GM18868 (cell line): Measurements from ENCODE around the gene MNAT1.
"Not testable (repeated sequence)": the region's sequence is repeated elsewhere in the genome, so short reads cannot be mapped to it uniquely, and the experiment has no call there.

Experiments used
- ATAC-seq: cut with Tn5 transposase; IDR thresholded peaks from one replicate; pipeline ENCODE4 v1.9.1; 2021; ENCODE audit warnings: mild to moderate bottlenecking, moderate library complexity; ENCODE audit not compliant: unreplicated experiment

MNAT1 gene

GRCh38 chr14:60867503-60868172 is 133.1 kb downstream of the MNAT1 start:
- no peak for ATAC-seq

GRCh38 chr14:60878121-60878520 is 143.6 kb downstream of the MNAT1 start:
- no peak for ATAC-seq

GRCh38 chr14:60878536-60878935 is 144.0 kb downstream of the MNAT1 start:
- no peak for ATAC-seq

- ATAC-seq: no peak
Observed at GRCh38 chr14:60882219-60882618, 147.7 kb downstream of the MNAT1 start.

- no peak for ATAC-seq
Observed at GRCh38 chr14:60884134-60884533, 149.6 kb downstream of the MNAT1 start.

- ATAC-seq: not testable (repeated sequence)
Observed at GRCh38 chr14:60890636-60891035, 156.1 kb downstream of the MNAT1 start.

- no peak for ATAC-seq
Observed at GRCh38 chr14:60893911-60894310, 159.3 kb downstream of the MNAT1 start.

GRCh38 chr14:60904381-60904780 is 169.8 kb downstream of the MNAT1 start:
- ATAC-seq: no peak

- ATAC-seq: no peak
Observed at GRCh38 chr14:60905923-60906322, 171.4 kb downstream of the MNAT1 start.

- no peak for ATAC-seq
Observed at GRCh38 chr14:60915781-60916180, 181.2 kb downstream of the MNAT1 start.

- no peak for ATAC-seq
Observed at GRCh38 chr14:60922050-60922449, 187.5 kb downstream of the MNAT1 start.

GRCh38 chr14:60925286-60925685 is 190.7 kb downstream of the MNAT1 start:
- ATAC-seq: no peak

GRCh38 chr14:60926002-60926401 is 191.4 kb downstream of the MNAT1 start:
- peak; percentile 99 for ATAC-seq

GRCh38 chr14:60931218-60931617 is 196.7 kb downstream of the MNAT1 start:
- no peak for ATAC-seq

GRCh38 chr14:60933920-60934655 is 199.5 kb downstream of the MNAT1 start:
- ATAC-seq: no peak

GRCh38 chr14:60935319-60935718 is 200.8 kb downstream of the MNAT1 start:
- no peak for ATAC-seq

- no peak for ATAC-seq
Observed at GRCh38 chr14:60943637-60944032, 209.1 kb downstream of the MNAT1 start.

GRCh38 chr14:60944204-60944603 is 209.6 kb downstream of the MNAT1 start:
- ATAC-seq: no peak

- ATAC-seq: no peak
Observed at GRCh38 chr14:60945984-60946383, 211.4 kb downstream of the MNAT1 start.

- ATAC-seq: no peak
Observed at GRCh38 chr14:60946773-60947172, 212.2 kb downstream of the MNAT1 start.

- ATAC-seq: no peak
Observed at GRCh38 chr14:60951776-60952435, 217.3 kb downstream of the MNAT1 start.

- ATAC-seq: no peak
Observed at GRCh38 chr14:60956202-60956601, 221.6 kb downstream of the MNAT1 start.
